Stromal cell of bone marrow (primary cell): ENCODE measurements around the gene SEZ6L.

ENCODE experiments used
- DNase-seq: peaks from one replicate; pipeline ENCODE4 v3.0.0-alpha.2; 2012; ENCODE audit warnings: low read depth

SEZ6L gene

DNA sequence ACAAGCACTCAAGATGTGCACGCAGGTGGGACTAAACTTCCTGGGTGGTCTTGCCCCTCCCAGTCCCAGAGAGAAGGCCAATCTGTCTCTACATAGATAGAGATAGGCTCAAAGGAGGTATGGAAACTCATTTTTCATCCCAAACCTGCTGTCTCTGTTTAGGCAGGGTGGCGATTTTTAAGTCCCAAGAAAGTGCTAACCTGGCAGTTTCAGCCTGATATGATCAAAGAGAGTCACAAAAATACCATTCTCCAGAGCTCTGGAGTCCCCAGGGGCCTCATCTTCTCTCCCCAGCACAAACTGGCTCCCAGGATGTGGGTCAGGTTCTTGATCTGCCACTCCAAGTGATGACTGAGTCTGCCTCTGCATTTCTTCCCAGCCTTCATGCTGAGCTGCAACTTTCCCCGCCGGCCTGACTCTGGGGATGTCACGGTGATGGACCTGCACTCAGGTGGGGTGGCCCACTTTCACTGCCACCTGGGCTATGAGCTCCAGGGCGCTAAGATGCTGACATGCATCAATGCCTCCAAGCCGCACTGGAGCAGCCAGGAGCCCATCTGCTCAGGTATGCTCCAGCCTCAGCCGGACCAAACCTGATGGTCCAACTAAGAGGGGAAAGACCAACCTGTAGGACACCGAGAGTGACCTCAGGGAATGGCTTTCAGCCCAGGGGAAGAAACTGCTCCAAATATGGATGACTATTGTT is 129.5 kb downstream of the SEZ6L start:
- no peak for DNase-seq

DNA sequence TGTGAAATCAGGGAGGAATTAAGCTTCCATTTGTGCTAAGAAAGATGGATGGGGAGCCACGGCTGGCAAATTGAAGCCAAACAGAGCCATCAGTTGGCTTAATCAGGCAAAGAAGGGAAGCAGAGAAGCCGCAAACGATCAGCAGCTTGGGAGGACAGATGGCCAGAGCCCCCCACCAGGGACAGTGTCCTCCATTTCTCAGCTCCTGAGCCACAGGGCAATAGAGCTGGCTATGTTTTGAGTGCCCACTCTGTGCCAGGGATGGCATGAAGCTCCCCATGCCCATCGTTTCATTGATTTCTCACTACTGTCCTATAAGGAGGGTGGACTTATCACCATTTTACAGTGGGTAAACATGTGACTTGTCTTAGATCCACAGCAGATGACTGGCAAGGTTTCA is 133.5 kb downstream of the SEZ6L start:
- DNase-seq: no peak

DNA sequence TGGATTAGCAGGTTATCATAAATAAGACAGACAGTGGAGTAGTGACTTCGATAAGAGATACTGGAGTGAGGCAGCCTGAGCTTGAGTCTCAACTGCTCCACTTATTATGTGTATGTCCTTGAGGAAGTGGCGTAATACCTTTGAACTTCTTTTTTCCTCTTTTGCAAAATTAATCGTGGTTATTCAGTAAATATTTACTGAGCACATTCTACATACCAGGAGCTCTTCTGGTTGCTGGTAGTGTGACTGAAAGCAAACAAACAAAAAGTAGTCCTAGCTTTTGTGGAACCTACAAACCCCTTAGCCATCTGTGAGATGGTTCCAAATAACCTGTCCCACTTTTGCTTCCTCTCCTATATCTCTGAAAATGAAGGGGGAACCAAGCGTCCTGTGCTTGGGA is 134.2 kb downstream of the SEZ6L start:
- DNase-seq: no peak

DNA sequence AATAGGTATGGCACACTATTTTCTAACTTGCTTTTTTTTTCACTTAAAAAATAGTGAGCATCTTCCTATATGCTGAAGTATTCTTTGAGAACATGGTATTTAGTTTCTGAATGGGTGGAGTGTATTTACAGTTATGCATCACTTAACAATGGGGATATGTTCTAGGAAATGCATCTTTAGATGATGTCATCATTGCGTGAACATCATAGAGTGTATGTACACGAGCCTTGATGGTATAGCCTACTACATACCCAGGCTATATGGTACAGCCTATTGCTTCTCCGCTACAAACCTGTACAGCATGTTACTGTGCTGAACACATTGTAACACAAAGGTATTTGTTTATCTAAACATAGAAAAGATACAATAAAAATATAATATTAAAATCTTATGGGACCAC is 135.5 kb downstream of the SEZ6L start:
- no peak for DNase-seq

DNA sequence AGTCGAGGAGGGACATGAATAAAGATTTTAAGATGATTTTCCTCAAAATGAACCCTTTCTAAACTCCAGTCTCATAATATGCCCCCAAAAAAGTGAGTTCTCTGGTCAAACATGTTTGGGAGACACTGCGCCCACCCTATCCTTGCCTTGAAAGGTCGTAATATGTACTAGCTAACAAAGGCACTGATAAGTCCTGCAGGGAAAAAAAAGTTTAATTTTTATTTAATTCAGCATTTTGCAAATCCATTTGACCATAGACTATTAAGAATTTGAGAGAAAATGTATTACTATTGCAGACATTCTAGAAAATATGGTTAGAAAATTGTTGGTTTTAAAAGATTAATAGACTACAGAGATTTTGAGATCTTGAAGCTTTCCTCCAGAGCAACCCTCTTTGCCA is 139.2 kb downstream of the SEZ6L start:
- no peak for DNase-seq

DNA sequence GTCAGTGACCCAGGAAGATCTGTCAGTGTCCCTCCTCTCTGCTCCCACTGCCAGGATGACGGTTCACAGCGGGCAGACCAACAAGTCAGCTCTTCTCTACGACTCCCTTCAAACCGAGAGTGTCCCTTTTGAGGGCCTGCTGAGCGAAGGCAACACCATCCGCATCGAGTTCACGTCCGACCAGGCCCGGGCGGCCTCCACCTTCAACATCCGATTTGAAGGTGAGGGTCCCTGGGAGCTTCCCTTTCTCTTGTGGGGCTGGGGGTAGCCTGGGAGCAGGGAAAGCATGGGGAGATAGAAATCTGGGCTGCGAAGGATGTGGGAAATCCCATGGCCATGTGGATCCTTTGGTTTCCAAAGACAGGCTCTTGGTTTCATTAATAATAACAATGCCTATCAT is 141.4 kb downstream of the SEZ6L start:
- no peak for DNase-seq

DNA sequence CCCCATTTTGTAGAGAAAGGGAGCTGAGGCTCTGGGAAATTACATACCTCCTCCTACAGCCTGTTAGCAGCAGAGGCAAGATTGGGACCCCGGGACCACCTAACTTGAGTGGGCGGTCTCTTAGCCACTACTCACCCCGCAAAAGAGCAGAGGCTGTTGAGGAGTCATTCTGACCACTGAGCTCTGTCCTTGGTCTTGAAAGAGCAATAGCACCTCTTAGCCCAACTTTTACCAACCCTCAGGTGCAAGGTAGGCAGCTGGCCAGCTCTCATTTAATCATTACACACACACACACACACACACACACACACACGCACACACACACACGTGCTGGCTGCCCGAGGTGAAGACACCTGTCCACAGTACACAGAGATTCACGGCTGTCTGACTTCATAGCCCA is 144.0 kb downstream of the SEZ6L start:
- DNase-seq: no peak

DNA sequence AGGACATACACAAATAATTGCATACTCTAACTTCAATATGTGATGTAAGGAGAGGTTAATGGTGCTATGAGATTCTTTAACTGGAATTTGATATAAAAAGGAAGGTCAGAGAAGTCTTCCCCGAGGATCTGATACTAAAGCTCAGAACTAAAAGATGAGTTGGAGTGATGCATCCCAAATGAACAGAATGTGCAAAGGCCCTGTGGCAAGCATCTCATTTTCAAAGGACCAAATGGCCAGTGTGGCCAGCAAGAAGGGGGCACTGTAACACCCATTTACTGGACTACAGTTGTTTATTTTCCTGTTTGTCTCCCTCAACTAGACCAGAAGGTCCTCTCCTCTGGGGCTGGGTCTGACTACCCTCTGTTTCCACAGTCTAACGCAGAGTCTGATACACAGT is 144.9 kb downstream of the SEZ6L start:
- DNase-seq: no peak

DNA sequence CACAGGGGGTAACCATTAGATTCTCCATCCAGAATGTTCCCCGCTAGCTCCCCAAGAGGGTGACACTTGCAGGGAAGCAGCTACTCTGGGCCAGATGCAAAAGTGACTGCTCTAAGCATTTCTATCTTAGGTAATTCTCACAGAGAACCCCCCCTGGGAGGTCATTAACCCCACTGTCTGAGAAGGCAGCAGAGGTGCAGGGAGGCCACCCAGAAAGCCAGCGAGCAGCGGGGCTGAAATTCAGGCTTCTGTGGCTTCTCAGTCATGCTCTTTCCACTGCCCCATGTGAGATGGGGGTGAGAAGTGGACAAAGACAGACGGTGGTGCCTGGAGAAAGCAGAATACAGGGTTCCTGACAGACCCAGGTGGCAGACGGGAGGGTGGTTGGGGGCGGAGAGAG is 145.4 kb downstream of the SEZ6L start:
- DNase-seq: no peak

DNA sequence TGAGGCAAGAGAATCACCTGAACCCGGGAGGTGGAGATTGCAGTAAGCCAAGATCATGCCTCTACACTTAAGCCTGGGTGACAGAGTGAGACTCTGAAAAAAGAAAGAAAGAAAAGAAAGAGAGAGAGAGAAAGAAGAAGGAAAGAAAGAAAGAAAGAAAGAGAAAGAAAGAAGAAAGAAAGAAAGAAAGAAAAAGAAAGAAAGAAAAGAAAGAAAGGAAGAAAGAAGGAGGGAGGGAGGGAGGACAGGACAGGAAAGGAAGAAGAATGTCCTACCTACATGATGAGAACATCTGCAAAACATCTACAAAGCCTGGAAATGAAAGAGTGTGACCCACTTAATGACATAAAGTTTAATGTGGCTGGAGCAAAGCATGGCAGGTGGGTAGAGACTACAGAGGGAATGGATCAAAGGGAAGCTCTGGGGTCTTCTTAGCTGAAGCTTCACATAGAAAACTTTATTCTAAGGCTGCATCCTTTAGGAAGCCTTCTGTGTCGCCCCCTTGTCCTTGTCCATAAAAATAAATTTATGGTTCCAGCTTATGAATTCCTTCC is 147.5 kb downstream of the SEZ6L start:
- DNase-seq: no peak

DNA sequence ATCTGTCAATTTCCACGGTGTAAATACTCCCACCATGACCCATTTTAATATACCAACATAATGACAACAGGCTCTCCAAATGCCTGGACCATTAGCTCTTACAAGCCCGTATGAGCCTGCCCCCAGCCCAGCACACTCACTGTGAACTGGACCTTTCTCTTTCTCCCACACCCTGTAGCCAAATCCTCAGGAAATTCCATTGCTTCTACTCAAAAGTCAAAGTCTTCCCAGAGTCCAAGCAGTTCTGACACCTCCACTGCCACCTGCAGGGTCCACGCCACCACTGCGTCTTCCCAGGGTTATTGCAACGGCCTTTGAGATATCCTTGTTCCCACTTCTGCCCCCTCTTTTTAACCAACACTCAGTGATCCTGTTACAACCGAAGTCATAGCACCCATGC is 149.7 kb downstream of the SEZ6L start:
- no peak for DNase-seq

DNA sequence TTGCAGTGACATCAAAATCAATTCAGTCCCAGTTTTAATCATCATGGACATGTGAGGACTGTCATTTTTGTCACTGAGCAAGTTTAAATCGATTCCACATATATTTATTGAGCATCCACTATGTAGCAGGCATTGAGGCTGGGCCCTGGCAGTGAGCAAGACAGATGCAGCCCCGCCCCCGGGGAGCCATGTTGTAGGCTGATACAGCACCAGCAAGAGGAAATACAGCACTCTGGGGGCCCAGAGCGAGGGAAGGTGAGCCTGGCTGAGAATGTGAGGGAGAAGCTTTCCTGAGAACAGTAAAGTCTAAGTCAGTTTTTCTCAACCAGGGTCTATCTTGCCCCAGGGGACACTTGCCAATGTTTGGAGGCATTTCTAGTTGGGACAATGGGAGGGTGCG is 151.2 kb downstream of the SEZ6L start:
- no peak for DNase-seq

DNA sequence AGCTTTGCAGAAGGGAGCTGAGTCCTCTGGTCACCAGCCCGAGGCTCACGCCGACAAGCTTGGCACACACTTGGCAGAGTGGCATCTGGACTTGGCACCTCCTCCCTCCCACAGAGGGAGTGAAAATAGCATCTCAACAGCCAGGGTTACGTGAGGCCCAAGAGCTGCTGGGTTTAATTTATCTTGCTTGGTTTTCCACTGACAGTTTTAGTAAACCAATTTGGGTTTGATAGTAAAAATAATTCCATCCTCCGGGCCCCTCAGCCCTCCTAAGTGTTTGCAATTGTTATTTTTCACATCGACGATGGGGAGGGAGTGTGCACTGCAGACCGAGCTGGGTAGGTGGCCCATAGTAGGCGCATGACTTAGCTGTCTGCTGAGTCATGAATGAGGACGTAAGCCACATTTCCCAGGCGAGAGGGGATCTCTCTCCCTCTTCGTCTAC is 152.2 kb downstream of the SEZ6L start:
- peak; percentile 36 for DNase-seq

DNA sequence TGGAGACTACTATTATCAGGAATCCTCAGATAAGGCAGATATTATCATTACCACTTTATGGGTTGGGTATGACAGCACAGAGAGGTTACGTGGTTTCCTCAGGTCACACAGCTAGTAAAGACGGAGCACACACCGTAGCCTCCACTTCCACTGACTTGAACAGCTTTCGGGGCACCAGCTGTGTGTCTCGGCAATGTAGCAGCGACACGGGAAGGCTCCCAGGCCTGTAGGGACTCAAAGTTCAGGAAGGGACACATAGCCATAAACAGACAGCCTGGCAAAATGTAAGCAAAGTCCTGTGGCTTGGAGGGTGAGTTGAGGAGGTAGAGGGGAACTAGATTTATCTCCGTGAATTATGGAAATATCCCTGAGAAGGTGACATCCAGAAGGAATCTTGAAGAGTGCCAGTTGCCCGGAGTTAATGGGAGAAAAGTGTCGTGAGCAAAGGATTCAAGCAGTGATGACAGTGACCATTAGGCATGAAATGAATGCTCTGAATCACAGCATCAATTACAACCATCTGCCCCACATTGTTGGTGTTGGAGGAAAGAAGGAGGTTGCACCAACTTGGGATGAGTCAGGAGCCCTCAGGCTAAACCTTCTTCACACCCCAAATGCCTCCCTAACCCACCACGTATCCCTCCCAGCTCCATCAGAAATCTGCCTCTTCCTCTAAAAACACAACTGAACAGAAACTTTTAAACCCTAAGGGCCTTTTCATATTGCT is 153.1 kb downstream of the SEZ6L start:
- DNase-seq: peak; percentile 89

DNA sequence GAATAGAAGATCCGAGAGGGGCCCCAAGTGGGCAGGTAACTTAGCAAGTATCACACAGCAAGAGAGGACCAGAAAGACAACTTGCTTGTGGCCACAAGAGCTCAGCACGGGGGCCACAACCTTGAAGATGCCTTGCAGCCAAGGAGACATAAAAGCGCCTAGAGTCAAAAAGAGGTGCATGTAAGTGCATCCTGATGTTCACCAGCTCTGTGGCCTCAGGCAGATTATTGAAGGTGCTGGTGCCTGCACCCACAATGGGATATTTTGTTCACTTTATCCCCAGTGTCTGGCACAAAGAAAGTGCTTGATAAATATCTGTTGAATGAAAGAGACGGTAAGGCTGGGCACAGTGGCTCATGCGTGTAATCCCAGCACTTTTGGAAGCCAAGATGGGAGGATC is 153.8 kb downstream of the SEZ6L start:
- DNase-seq: no peak

DNA sequence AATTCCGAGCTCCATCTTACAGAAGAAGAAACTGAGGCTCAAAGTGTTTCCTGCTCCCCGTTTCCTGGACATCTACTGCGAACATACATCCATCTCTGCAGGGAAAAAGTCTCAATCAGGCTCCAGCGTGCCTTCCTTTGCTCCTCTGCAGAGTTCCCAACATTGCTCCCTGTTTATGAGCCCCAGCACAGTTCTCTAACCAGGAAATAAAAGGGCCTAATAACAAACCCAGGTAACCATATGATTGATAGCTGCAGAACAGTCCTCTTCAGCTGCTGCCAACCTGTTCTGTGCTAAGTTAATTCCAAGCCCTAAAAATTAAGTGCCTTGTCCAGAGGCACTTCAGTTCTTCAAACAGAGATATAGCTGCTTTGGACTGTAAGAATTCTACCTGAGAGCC is 154.9 kb downstream of the SEZ6L start:
- DNase-seq: no peak

DNA sequence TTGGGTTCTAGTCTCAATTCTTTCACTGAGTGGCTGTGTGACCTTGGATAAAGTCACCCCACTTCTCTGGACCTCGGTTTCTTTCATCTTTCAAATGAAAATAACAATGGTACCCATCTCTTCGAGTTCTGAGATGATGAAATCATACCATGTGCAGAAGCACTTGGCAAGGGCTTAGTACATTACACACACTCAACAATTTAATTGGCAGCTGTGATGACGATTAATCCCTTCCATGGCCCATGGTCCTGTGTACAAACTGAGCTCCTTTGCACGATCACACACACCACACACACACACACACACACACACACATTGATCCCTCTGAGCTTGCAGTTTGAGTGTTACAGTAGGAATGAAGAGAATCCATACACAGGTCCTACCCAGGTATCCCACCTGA is 156.4 kb downstream of the SEZ6L start:
- DNase-seq: no peak

DNA sequence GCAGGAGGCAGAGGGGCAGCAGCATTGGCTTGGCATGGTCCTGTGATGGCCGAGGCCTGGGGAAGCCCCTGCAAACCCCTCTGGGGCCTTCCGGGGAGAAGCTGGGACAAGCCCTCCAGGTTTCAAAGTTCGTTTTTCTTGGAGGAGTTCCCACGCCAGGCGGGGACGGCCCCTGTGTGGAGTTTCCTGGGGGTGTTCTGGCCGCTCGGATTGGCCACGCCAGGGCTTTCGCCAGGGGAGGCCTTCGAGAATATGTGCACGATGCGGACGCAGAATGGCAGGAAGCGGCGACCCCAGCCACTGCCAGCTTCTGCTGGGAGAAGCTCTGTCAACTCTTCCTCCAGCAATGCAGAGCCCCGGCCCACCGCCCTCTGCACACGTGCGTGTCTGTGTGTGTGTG is 157.5 kb downstream of the SEZ6L start:
- no peak for DNase-seq

DNA sequence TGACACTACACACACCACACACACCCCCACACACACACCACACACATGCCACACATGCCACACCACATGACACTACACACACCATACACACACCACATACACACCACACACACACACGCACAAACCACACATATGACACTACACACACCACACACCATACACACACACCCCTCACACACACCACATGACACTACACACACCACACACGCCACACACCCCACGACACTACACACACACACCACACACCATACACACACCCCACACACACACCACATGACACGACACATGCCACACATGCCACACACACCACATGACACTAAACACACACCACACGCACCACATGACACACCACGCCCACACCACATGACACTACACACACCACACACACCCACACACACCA is 158.0 kb downstream of the SEZ6L start:
- DNase-seq: no peak

DNA sequence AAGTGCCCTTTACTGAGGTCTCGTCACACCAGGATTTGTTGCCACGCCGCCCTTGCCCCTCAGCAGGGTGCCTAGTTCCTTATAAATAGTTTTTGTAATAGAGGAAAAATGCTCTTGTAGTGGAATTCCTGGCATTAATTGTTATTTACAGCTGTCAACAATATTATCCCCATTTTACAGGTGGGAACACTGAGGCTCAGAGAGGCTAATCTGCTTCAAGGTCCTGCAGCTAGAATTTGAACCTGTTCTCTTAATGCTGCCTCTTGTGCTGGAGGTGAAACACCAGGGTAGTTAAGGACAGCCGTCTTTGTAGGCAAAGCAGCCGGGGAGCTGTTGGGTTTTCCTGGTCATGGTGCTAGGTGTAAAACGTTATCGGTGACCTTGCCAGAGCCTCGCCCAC is 159.0 kb downstream of the SEZ6L start:
- DNase-seq: no peak

DNA sequence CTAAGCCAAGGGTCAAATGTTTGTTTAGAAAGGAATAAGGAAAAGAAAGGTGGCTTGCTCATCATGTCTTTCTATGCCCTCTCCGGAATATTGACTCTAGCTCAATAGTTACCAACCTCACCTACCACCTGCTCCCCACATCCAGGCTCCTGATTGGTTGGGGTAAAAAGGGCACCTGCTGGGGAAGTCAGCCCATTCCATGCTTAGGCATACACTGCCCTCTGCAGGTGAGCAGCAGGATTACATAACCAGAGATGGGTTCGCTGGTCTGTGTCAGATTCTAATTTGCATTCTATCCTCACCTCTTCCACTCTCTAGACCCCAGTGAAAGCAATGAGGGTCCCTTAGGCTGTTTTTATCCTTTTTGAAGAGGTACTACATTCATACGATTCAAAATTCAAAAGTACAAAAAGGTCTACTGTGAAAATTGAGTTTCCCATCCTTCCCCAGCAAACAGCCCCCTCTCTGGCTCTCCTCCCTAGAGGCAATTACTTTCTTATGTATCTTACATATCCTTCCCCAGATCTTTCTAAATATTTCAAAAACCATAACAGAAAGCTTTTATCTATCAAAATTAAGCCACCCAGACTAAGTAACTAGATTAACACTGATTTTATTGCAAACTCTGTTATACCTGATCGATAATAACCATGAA is 161.8 kb downstream of the SEZ6L start:
- peak; percentile 19 for DNase-seq

DNA sequence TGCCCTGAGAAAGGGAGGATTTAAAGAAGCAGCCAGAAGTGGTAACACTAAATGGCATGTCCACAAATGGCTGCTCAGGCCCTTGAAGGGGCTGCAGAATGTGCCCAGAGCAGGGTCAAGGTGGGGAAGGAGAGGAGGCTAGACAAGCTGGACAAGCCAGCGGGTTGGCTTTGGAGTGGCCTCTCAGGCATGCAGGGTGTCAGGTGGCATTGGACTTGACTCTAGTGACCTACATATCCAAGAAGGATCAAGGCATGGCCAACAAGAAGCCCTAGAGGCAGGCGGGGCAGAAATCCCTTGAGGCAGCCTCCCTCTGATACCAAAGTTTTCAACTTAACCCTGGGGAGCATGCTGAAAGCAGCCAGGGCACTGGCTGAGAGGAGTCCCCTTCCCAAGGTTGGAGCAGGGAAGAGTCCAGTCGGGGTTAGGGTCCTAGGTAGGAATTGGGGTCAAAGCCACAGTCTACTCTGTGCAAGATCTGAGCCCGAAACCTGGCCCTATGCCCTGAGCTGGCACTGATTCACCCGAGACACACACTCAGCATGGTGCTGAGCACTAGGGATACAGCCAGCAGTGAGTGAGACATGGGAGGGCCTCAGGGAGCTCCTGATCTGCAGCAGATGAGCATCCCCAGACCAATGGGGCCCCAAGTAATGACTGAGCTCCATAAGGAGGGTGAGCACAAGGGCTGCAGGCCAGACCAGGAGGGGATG is 164.0 kb downstream of the SEZ6L start:
- DNase-seq: no peak
